Gastroesophageal sphincter (tissue), 4 donors: Measurements from ENCODE around the gene ARPC1B. TPM values are rescaled to one million over a fixed set of nuclear protein-coding genes. Genes with fewer than 3 reads are reported as not detected.
"Not testable (repeated sequence)": the region's sequence is repeated elsewhere in the genome, so short reads cannot be mapped to it uniquely, and the experiment has no call there.

Experiments
- ATAC-seq: fragments of 150-250 bp; one replicate; pipeline ENCODE4 v1.9.1; 2016; ENCODE audit warnings: mild to moderate bottlenecking, moderate library complexity
- H3K27ac ChIP-seq, 4 donors: fragments of 200-600 bp; sonication (generic) in 3 of 4; 1 replicate in 3 of 4; 2 replicates in 1 of 4; pipeline ENCODE4 v1.5.1; 2016 to 2019
- H3K27me3 ChIP-seq: fragments of 200-600 bp; sonication (generic); one replicate; pipeline ENCODE4 v1.5.1; 2019
- H3K36me3 ChIP-seq, 2 donors: fragments of 200-600 bp; sonication (generic); one replicate each; pipeline ENCODE4 v1.5.1; 2019; ENCODE audit warnings: control low read depth in 1 of 2
- H3K4me1 ChIP-seq, 3 donors: fragments of 200-600 bp; sonication (generic); 1 replicate in 2 of 3; 2 replicates in 1 of 3; pipeline ENCODE4 v1.5.1; 2016 to 2019; ENCODE audit warnings: control low read depth in 2 of 3
- H3K4me3 ChIP-seq, 2 donors: fragments of 200-600 bp; sonication (generic); one replicate each; pipeline ENCODE4 v1.5.1; 2019; ENCODE audit warnings: mild to moderate bottlenecking in 1 of 2, moderate library complexity in 1 of 2
- H3K9me3 ChIP-seq, 3 donors: fragments of 200-600 bp; sonication (generic); one replicate each; pipeline ENCODE4 v1.5.1; 2017 to 2019; ENCODE audit warnings: control low read depth in 2 of 3
- CTCF ChIP-seq, 4 experiments: fragments of 200-600 bp in 2 of 4; fragments of 450-650 bp in 2 of 4; sonication (generic) in 1 of 4; IDR thresholded peaks; one replicate each; pipeline ENCODE4 v1.5.1; 2017 to 2019; ENCODE audit warnings: antibody characterized with exemption in 4 of 4, mild to moderate bottlenecking in 2 of 4, moderate library complexity in 2 of 4
- EP300 ChIP-seq: sonication (generic); formaldehyde crosslinking; IDR thresholded peaks from one replicate; pipeline ENCODE4 v1.6.1; 2017; ENCODE audit warnings: antibody characterized with exemption, mild to moderate bottlenecking
- POLR2A ChIP-seq, 2 donors: fragments of 450-650 bp; IDR thresholded peaks; one replicate each; pipeline ENCODE4 v1.6.1; 2017; ENCODE audit warnings: antibody characterized with exemption in 2 of 2, mild to moderate bottlenecking in 2 of 2, moderate library complexity in 1 of 2
- POLR2AphosphoS5 ChIP-seq: sonication (generic); formaldehyde crosslinking; IDR thresholded peaks from one replicate; pipeline ENCODE4 v1.6.1; 2017; ENCODE audit warnings: antibody characterized with exemption
- WGBS, 2 donors: methylation state at CpG; one replicate each; pipeline ENCODE4 v1.1.5; 2018; ENCODE audit warnings: low coverage in 1 of 2; 5-methylcytosine and 5-hydroxymethylcytosine counted together
- total RNA-seq, 4 donors: library from RNA; depleted of rRNA; stranded (reverse); fragments of >200 nt; gene quantifications; one replicate each; pipeline ENCODE4 v1.1.0, GENCODE V29; 2016

Gene ARPC1B
- total RNA-seq, 4 donors from 2014 or later = 69.9 to 158 (median 138) TPM

GRCh38 chr7:99384523-99384922, 10.0 kb downstream of the ARPC1B start:
- TF ChIP-seq POLR2AphosphoS5 (no peak), POLR2A (IDR thresholded peaks at IDR 0.05) (no peak), EP300 (no peak), CTCF (IDR thresholded peaks at IDR 0.05) (no peak)
- peaks cover 0 to 27% (median 23%) of the 10 kb centered on the region in 3 donors for H3K4me1 ChIP-seq
- H3K9me3 ChIP-seq = no peaks in the 10 kb centered on the region
- H3K4me3 ChIP-seq = no peak overlapping the region
- peaks cover 0 to 52% of the 10 kb centered on the region in 2 donors for H3K36me3 ChIP-seq
- H3K27ac ChIP-seq = no peak overlapping the region
- 100% methylated on average over 1 of the region's 4 CpGs; no CpG with 5 or more reads in 1 of the 2 donors for WGBS, 2 donors
- H3K27me3 ChIP-seq = no peaks in the 10 kb centered on the region
- ATAC-seq = no peak

- H3K27ac ChIP-seq = peak overlapping the region in 1 of 4 donors; percentile 25
- peaks cover 0 to 62% of the 10 kb centered on the region in 2 donors for H3K36me3 ChIP-seq
- WGBS, 2 donors = 94% methylated on average over 3 of the region's 8 CpGs; no CpG with 5 or more reads in 1 of the 2 donors
- no peaks in the 10 kb centered on the region for H3K9me3 ChIP-seq
- peak; percentile 18 for ATAC-seq
- H3K4me1 ChIP-seq = peaks cover 0 to 16% (median 13%) of the 10 kb centered on the region in 3 donors
- H3K27me3 ChIP-seq = no peaks in the 10 kb centered on the region
- no peak overlapping the region for H3K4me3 ChIP-seq
- TF ChIP-seq CTCF (IDR thresholded peaks at IDR 0.05) (no peak), POLR2A (IDR thresholded peaks at IDR 0.05) (no peak), POLR2AphosphoS5 (no peak), EP300 (no peak)
These were observed 11.0 kb downstream of the ARPC1B start for GRCh38 chr7:99385564-99385963.

- TF ChIP-seq EP300 = no peak
- no peak for TF ChIP-seq POLR2A (IDR thresholded peaks at IDR 0.05)
- TF ChIP-seq CTCF (IDR thresholded peaks at IDR 0.05) = peak in 1 of 4 experiments; percentile 23
- TF ChIP-seq POLR2AphosphoS5 = no peak
- Histone ChIP-seq H3K27me3 (no peaks in the 10 kb centered on the region), H3K27ac (no peak overlapping the region), H3K9me3 (no peaks in the 10 kb centered on the region), H3K4me3 (no peak overlapping the region), H3K4me1 (peaks cover 0 to 5% (median 1%) of the 10 kb centered on the region in 3 donors), H3K36me3 (peaks cover 0 to 74% of the 10 kb centered on the region in 2 donors)
- WGBS, 2 donors = 100% methylated on average over 4 of the region's 9 CpGs; no CpG with 5 or more reads in 1 of the 2 donors
- no peak for ATAC-seq
These were observed 12.2 kb downstream of the ARPC1B start for GRCh38 chr7:99386584-99387238.

- not testable (repeated sequence) for H3K9me3 ChIP-seq, H3K4me1 ChIP-seq, H3K27ac ChIP-seq, H3K27me3 ChIP-seq, H3K4me3 ChIP-seq, ATAC-seq
- peaks cover 0 to 79% of the 10 kb centered on the region in 2 donors for H3K36me3 ChIP-seq
- 98 to 100% methylated on average over 2 to 6 of the region's 14 CpGs for WGBS, 2 donors
These were observed 12.7 kb downstream of the ARPC1B start for GRCh38 chr7:99387239-99387635.

GRCh38 chr7:99387912-99388311, 13.4 kb downstream of the ARPC1B start:
- H3K27me3 ChIP-seq = no peaks in the 10 kb centered on the region
- no peak for ATAC-seq
- H3K9me3 ChIP-seq = no peaks in the 10 kb centered on the region
- peaks cover 0 to 79% of the 10 kb centered on the region in 2 donors for H3K36me3 ChIP-seq
- no peak overlapping the region for H3K4me3 ChIP-seq
- H3K4me1 ChIP-seq = peaks cover 0 to 12% (median 6%) of the 10 kb centered on the region in 3 donors
- 100% methylated on average over 1 of the region's 20 CpGs; no CpG with 5 or more reads in 1 of the 2 donors for WGBS, 2 donors
- H3K27ac ChIP-seq = no peak overlapping the region
- TF ChIP-seq EP300 = no peak
- no peak for TF ChIP-seq POLR2AphosphoS5
- TF ChIP-seq POLR2A (IDR thresholded peaks at IDR 0.05) = no peak
- TF ChIP-seq CTCF (IDR thresholded peaks at IDR 0.05) = no peak
